Measurements from ENCODE around the gene PLRG1.

The PLRG1 gene

DNA sequence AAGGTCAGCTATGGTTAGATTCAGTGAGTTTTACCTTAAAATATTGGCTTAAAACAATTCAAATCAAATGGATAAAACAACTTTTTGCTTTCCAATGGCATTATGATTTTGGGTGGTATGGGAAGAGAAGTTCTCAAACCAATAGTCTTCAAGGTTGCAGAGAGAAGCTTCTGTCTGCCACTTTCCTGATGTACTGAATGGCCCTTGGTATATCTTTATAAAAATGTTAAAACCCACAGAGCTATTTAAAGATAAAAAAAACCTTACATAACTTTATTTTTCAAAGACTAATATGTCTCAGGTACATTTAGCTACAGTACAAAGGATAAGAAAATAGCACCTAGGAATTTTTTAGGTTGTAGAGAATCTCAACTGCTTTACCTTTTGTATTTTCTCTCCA is 33.5 kb upstream of the PLRG1 start:
- no peak overlapping the region for H3K4me3 ChIP-seq (ENCODE audit: low read depth, low read length)
- DNase-seq (ENCODE audit: low read depth): no peak
- TF ChIP-seq CTCF (IDR thresholded peaks at IDR 0.05; ENCODE audit: low read depth, low read length, missing control alignments): no peak

DNA sequence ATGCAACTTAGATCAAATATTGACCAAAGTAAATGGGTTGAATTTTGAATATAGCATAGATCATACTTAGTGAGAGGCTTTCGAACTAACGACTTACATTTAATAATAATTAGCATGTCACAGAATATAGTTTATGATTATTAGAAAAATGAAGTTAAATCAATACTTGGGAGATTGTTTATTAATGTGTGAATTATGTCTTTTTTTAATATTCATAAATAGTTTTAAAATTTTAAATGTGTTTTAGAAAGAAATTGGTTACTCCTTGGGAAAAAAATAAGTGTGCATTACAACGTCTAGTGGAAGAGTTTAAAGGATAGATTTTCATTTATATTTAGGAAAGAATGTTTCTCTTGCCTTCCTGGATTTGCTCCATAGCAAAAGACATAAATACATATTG is 33.0 kb upstream of the PLRG1 start:
- DNase-seq (ENCODE audit: low read depth): no peak
- no peak for TF ChIP-seq CTCF (IDR thresholded peaks at IDR 0.05; ENCODE audit: low read depth, low read length, missing control alignments)
- H3K4me3 ChIP-seq (ENCODE audit: low read depth, low read length): no peak overlapping the region

GRCh38 chr4:154582723-154583122 is 32.5 kb upstream of the PLRG1 start:
- no peak overlapping the region for H3K4me3 ChIP-seq (ENCODE audit: low read depth, low read length)
- no peak for DNase-seq (ENCODE audit: low read depth)
- TF ChIP-seq CTCF (IDR thresholded peaks at IDR 0.05; ENCODE audit: low read depth, low read length, missing control alignments): no peak

- no peak for DNase-seq (ENCODE audit: low read depth)
- no peak for TF ChIP-seq CTCF (IDR thresholded peaks at IDR 0.05; ENCODE audit: low read depth, low read length, missing control alignments)
- H3K4me3 ChIP-seq (ENCODE audit: low read depth, low read length): no peak overlapping the region
Observed at GRCh38 chr4:154579927-154580326, 29.7 kb upstream of the PLRG1 start.

DNA sequence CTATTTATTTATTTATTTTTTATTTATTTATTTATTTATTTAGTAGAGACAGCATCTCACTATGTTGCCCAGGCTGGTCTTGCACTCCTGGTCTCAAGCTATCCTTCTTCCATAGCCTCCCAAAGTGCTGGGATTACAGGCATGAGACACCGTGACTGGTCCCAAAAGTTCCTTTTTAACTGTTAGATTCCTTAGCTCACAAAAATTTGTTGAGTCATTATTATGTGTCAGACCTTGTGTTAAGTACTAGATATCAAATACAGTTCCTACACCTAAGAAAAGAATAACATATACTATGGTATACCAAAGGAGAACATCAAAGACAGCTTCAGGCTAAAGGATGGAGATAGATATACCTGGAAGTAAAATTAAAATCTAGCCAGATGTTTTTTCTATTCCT is 28.7 kb upstream of the PLRG1 start:
- no peak for TF ChIP-seq CTCF (IDR thresholded peaks at IDR 0.05; ENCODE audit: low read depth, low read length, missing control alignments)
- no peak for DNase-seq (ENCODE audit: low read depth)
- H3K4me3 ChIP-seq (ENCODE audit: low read depth, low read length): no peak overlapping the region

- H3K4me3 ChIP-seq (ENCODE audit: low read depth, low read length): no peak overlapping the region
- no peak for DNase-seq (ENCODE audit: low read depth)
- no peak for TF ChIP-seq CTCF (IDR thresholded peaks at IDR 0.05; ENCODE audit: low read depth, low read length, missing control alignments)
Observed at GRCh38 chr4:154577324-154577723, 27.1 kb upstream of the PLRG1 start.

GRCh38 chr4:154574311-154574710 is 24.1 kb upstream of the PLRG1 start:
- TF ChIP-seq CTCF (IDR thresholded peaks at IDR 0.05; ENCODE audit: low read depth, low read length, missing control alignments): no peak
- H3K4me3 ChIP-seq (ENCODE audit: low read depth, low read length): no peak overlapping the region
- DNase-seq (ENCODE audit: low read depth): no peak
